HepG2 (cell line): ENCODE measurements around the gene VAMP5. TPM values are rescaled to one million over a fixed set of nuclear protein-coding genes. Genes with fewer than 3 reads are reported as not detected.

Source experiments
- ARID2 ChIP-seq: sonication (generic); formaldehyde crosslinking; IDR thresholded peaks from 2 replicates; pipeline ENCODE4 v1.8.1; 2022; ENCODE audit warnings: mild to moderate bottlenecking, missing genetic modification reagents, borderline replicate concordance
- DDIT3 ChIP-seq: sonication (generic); formaldehyde crosslinking; IDR thresholded peaks from 2 replicates; pipeline ENCODE4 v1.4.0; 2020; ENCODE audit warnings: mild to moderate bottlenecking, missing genetic modification reagents
- GTF3A ChIP-seq: sonication (generic); formaldehyde crosslinking; conservative IDR thresholded peaks from 2 replicates; pipeline ENCODE4 v1.4.0; 2020; ENCODE audit warnings: mild to moderate bottlenecking, missing genetic modification reagents
- KMT2B ChIP-seq: IDR thresholded peaks from 2 replicates; pipeline ENCODE4 v1.6.1; 2016; ENCODE audit warnings: missing genetic modification reagents, missing compliant biosample characterization
- MXD3 ChIP-seq: IDR thresholded peaks from 2 replicates; pipeline ENCODE4 v1.6.1; 2016; ENCODE audit warnings: mild to moderate bottlenecking, missing biosample characterization, missing genetic modification reagents
- PAXIP1 ChIP-seq: sonication (generic); formaldehyde crosslinking; conservative IDR thresholded peaks from 2 replicates; pipeline ENCODE4 v1.4.0; 2020; ENCODE audit warnings: mild to moderate bottlenecking, missing genetic modification reagents, moderate library complexity
- PCBP2 ChIP-seq: fragments of 200-400 bp; formaldehyde crosslinking; optimal IDR thresholded peaks from 2 replicates; pipeline ENCODE3; 2018; ENCODE audit warnings: low read length, low read depth; ENCODE audit not compliant: poor library complexity, severe bottlenecking
- RELA ChIP-seq: sonication (generic); formaldehyde crosslinking; IDR thresholded peaks from 2 replicates; pipeline ENCODE4 v1.4.0; 2020; ENCODE audit warnings: missing genetic modification reagents
- SAP130 ChIP-seq: IDR thresholded peaks from 2 replicates; pipeline ENCODE4 v1.6.1; 2016; ENCODE audit warnings: low read depth
- SP1 ChIP-seq, 2 experiments: fragments of 450-650 bp in 1 of 2; sonication (generic) in 1 of 2; formaldehyde crosslinking in 1 of 2; IDR thresholded peaks; 2 replicates each; pipeline versions ENCODE4 v1.4.0 to v1.6.1; 2016 to 2020; ENCODE audit warnings: missing genetic modification reagents in 1 of 2
- SP4 ChIP-seq: sonication (generic); formaldehyde crosslinking; IDR thresholded peaks from 2 replicates; pipeline ENCODE4 v1.8.1; 2023; ENCODE audit warnings: mild to moderate bottlenecking, missing genetic modification reagents
- SYNCRIP ChIP-seq: fragments of 200-400 bp; formaldehyde crosslinking; IDR thresholded peaks from 2 replicates; pipeline ENCODE4 v1.6.1; 2018; ENCODE audit warnings: mild to moderate bottlenecking, low read depth, low read length; ENCODE audit not compliant: insufficient read depth
- TMF1 ChIP-seq: sonication (generic); formaldehyde crosslinking; IDR thresholded peaks from 2 replicates; pipeline ENCODE4 v1.8.1; 2022; ENCODE audit warnings: low read depth, missing genetic modification reagents
- ZNF441 ChIP-seq: sonication (generic); formaldehyde crosslinking; IDR thresholded peaks from 2 replicates; pipeline ENCODE4 v1.7.0; 2021; ENCODE audit warnings: missing genetic modification reagents, borderline replicate concordance
- ZSCAN30 ChIP-seq: sonication (generic); formaldehyde crosslinking; IDR thresholded peaks from 2 replicates; pipeline ENCODE4 v1.5.0; 2020; ENCODE audit warnings: mild to moderate bottlenecking, missing genetic modification reagents
- polyA plus RNA-seq, 8 experiments: library from polyadenylated mRNA; depleted of rRNA in 3 of 8; stranded (reverse) in 7 of 8; unstranded in 1 of 8; fragments of >200 nt; fragmentation: Illumina TruSeq in 4 of 8; extraction: Trizol in 4 of 8; gene quantifications; 2 replicates each; pipeline versions ENCODE4 v1.2.1 to v1.2.3, GENCODE V29; 2011 to 2016; ENCODE audit warnings: low read depth in 4 of 8, missing spikeins in 1 of 8, mixed read lengths in 1 of 8; ENCODE audit not compliant: insufficient read depth in 1 of 8
- total RNA-seq, 5 experiments: library from RNA; depleted of rRNA; stranded (reverse); fragments of >200 nt; fragmentation: Illumina TruSeq; extraction: Trizol; gene quantifications; 2 replicates each; pipeline ENCODE4 v1.2.3, GENCODE V29; 2016; ENCODE audit warnings: low read depth in 1 of 5
- TF ChIP-seq, protein P1 (sequence below): sonication (generic); formaldehyde crosslinking; IDR thresholded peaks from 2 replicates; pipeline ENCODE4 v1.8.0; 2022; ENCODE audit warnings: missing genetic modification reagents, mild to moderate bottlenecking, moderate library complexity, borderline replicate concordance
- TF ChIP-seq, protein P2 (sequence below): sonication (generic); formaldehyde crosslinking; conservative IDR thresholded peaks from 2 replicates; pipeline ENCODE4 v1.4.0; 2020; ENCODE audit warnings: missing genetic modification reagents

Gene VAMP5
- total and polyA plus RNA-seq, 2 of the 13 experiments (the other 11 are each of a cell fraction or from before 2014, with no cell fraction given), result 7.2 to 56.7 TPM

DNA sequence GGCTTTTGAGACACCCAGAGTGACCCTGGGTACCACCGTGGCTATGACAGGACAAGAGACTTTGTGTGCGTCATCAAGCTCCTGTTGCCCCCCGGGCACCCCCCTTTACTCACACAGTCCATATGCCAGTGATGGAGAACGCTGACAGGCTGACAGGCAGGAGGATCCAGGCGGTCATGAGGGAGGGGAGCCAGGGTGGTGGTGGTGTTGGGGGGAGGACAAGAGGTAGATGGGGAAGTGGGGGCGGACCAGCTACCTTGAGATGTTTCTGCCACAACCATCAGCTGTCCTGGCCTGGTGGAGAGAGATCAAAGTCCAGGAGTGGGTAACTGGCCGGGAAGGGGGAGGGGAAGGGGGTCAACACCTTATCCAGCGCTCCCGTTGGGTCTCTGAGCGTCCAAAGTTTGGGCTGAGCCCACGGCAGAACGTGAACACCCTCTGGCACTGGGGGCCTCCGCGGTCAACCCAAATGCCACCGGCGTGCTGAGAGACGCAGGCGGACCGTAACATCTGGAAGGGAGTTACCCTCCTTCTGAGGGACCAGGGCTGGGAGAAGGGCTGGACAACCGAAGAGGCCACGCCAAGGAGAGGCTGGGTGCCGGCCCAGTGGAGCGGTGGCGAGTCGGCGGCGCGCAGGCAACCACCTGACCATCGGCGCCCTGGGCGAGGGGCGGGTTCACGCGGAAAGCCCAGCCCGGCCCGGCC is 17.7 kb downstream of the VAMP5 start (continued):
- TF ChIP-seq SP1 (IDR thresholded peaks at IDR 0.05) (no peak), SP1 (CRISPR knock-in tag; IDR thresholded peaks at IDR 0.05) (no peak), TMF1 (no peak), PAXIP1 (peak; percentile 77), ARID2 (CRISPR knock-in tag) (no peak), SAP130 (CRISPR knock-in tag) (peak; percentile 64), SP4 (CRISPR knock-in tag) (no peak), DDIT3 (CRISPR knock-in tag) (no peak), PCBP2 (peak; percentile 40), SYNCRIP (no peak), ZNF441 (CRISPR knock-in tag) (peak; percentile 45; the same call in 1 of the 2 replicates), RELA (CRISPR knock-in tag) (no peak), KMT2B (CRISPR knock-in tag) (no peak; the same call in none of the 2 replicates), ZSCAN30 (CRISPR knock-in tag) (no peak; the same call in 1 of the 2 replicates), MXD3 (CRISPR knock-in tag) (0 out of 2 replicates have a peak, but pooled peaks have one; percentile 10), GTF3A (CRISPR knock-in tag) (no peak)
- TF ChIP-seq, protein P1, sequence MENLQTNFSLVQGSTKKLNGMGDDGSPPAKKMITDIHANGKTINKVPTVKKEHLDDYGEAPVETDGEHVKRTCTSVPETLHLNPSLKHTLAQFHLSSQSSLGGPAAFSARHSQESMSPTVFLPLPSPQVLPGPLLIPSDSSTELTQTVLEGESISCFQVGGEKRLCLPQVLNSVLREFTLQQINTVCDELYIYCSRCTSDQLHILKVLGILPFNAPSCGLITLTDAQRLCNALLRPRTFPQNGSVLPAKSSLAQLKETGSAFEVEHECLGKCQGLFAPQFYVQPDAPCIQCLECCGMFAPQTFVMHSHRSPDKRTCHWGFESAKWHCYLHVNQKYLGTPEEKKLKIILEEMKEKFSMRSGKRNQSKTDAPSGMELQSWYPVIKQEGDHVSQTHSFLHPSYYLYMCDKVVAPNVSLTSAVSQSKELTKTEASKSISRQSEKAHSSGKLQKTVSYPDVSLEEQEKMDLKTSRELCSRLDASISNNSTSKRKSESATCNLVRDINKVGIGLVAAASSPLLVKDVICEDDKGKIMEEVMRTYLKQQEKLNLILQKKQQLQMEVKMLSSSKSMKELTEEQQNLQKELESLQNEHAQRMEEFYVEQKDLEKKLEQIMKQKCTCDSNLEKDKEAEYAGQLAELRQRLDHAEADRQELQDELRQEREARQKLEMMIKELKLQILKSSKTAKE (CRISPR knock-in tag), result no peak
- TF ChIP-seq, protein P2, sequence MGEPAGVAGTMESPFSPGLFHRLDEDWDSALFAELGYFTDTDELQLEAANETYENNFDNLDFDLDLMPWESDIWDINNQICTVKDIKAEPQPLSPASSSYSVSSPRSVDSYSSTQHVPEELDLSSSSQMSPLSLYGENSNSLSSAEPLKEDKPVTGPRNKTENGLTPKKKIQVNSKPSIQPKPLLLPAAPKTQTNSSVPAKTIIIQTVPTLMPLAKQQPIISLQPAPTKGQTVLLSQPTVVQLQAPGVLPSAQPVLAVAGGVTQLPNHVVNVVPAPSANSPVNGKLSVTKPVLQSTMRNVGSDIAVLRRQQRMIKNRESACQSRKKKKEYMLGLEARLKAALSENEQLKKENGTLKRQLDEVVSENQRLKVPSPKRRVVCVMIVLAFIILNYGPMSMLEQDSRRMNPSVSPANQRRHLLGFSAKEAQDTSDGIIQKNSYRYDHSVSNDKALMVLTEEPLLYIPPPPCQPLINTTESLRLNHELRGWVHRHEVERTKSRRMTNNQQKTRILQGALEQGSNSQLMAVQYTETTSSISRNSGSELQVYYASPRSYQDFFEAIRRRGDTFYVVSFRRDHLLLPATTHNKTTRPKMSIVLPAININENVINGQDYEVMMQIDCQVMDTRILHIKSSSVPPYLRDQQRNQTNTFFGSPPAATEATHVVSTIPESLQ (CRISPR knock-in tag), result no peak
